Measurements from ENCODE around the gene VASH2.
"Not testable (repeated sequence)": the region's sequence is repeated elsewhere in the genome, so short reads cannot be mapped to it uniquely, and the experiment has no call there.

The VASH2 gene

DNA sequence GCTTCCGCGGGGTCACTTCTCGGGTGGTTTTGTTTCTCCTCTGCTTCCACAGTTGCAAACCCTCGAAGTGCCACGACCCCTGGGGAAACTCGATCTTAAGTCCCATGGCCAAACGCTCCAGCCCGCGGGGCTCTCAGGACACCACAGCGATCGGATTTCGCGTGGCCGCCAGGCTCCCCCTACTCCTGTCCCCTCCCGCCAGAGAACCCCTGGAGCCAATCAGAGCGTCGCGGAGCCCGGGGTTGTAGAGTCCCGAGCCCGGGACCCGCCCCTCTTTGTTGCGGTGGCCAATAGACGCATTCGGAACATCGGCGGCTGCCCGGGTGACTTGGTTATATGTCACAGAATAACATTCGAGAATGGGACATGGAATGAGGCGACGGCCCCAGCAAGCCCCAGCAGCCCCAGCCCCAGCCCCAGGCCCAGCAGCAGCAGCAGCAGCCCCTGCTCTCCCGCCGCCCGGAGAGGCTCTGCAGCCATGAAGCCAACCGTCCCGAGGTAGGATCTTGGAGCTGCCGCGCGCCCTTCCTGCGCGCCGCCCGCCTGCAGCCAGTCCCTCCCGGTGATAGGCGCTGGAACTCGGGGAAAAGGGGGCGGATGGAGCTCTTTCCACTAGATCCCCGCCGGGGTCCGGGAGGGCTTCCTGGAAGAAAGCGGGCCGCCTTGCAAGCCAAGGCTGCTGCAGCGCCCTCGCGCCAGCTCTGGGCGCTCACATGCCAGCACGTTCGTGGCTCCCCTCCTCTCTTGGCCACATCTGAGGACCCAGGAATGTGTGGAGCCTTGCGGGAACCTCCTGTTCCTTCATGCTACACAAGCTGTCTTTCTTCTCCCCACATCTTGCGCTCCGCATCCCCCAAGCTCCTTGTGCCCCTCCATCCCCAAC is at the start of gene VASH2:
Gene VASH2 (plus strand): TSS at position 299 of the 883 bp plus-strand sequence. CDS start 1,002 bp downstream, outside the sequence.
- DNase-seq (ENCODE audit: low spot score): peak; percentile 99

DNA sequence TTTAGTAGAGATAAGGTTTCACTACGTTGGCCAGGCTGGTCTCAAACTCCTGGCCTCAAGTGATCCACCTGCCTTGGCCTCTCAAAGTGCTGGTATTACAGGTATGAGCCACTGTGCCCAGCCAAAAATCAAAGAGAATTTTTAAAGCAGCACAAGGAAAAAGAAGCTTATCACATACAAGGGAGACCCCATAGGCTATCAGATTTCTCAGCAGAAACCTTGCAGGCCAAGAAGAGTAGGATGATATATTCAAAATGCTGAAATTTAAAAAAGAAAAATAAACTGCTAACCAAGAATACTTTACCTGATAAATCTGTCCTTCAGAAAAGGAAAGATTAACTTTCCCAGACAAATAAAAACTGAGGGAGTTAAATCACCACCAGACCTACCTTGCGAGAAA is 49.1 kb upstream of the VASH2 start:
- no peak for DNase-seq (ENCODE audit: low spot score)

DNA sequence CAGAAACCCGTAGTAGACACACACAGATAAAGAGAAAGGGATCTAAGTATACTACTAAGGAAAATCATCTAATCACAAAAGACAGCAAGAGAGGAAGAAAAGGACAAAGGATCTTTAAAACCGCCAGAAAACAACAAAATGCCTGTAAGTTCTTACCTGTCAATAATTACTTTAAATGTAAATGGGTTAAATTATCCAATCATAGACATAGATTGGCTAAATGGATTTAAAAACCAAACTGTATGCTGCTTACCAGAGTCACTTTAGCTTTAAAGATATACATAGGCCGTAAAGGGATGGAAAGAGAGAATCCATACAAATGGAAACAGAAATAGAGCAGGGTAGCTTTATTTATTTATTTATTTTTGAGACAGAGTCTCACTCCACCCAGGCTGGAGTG is 48.3 kb upstream of the VASH2 start:
- no peak for DNase-seq (ENCODE audit: low spot score)

DNA sequence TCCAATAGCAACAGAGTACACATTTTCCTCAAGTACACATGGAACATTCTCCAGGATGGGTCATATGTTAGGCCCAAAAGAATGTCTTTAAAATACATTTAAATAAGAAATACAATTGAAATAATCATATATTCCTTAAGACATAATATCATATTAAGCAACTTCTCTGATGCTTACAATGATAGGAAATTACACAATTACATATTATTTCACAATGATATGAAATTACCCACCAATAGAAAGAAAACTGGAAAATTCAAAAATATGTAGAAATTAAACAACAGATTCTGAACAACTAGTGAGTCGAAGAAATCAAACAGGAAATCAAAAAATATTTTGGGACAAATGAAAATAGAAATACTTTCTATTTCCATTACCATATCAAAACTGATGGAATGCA is 46.7 kb upstream of the VASH2 start:
- no peak for DNase-seq (ENCODE audit: low spot score)

DNA sequence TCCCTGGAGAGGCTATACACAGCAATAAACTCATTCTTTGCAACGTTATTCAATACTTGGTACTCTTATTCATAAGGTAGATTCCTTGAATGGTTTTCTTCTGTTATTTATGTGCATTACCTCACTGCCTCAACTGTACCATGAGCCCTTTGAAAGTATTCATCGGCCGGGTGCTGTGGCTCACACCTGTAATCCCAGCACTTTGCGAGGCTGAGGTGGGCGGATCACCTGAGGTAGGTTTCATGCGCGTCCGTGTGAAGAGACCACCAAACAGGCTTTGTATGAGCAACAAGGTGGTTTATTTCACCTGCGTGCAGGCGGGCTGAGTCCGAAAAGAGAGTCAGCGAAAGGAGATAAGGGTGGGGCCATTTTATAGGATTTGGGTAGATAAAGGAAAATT is 42.3 kb upstream of the VASH2 start:
- not testable (repeated sequence) for DNase-seq (ENCODE audit: low spot score)

DNA sequence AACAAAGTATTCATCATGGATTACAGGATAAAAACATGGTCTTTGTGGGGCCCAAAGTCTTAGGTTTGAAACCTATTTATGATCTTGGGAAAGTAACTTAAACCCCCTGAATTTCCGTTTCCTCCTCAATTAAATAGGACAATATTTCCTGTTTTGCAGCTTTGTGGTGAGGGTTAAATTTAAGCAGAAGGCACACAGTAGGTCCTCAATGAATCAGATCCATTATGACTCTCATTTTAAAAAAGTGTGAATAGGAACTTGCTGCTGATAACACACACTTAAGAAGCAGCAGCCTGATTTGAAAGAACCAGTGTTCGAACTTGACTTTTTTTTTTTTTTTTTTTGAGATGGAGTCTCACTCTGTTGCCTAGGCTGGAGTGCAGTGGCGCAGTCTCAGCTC is 41.4 kb upstream of the VASH2 start:
- DNase-seq (ENCODE audit: low spot score): no peak

DNA sequence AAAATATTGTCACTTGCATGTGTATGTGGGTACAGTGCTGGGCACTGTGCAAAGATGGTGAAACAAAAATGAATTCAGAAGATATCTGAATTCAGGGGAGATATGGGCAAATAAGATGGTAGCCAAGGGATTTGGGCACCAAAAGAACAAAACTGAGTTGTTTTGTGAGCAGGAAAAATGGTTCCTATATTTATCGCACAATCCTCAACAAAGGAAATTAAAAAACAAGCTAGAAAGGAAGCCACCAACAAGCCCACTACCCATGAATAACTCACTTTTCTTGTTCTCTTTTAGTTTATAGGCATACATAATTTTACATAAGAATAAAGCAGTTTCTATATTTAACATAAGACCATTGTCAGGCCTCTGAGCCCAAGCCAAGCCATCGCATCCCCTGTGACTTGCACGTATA is 40.7 kb upstream of the VASH2 start:
- no peak for DNase-seq (ENCODE audit: low spot score)

DNA sequence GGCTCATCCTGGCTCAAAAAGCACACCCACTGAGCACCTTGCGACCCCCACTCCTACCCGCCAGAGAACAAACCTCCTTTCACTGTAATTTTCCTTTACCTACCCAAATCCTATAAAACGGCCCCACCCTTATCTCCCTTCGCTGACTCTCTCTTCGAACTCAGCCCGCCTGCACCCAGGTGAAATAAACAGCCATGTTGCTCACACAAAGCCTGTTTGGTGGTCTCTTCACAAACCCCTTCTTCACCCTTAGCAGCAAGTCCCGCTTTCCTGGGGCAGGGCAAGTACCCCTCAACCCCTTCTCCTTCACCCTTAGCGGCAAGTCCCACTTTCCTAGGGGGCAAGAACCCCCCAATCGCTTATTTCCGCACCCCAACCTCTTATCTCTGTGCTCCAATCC is 40.1 kb upstream of the VASH2 start:
- not testable (repeated sequence) for DNase-seq (ENCODE audit: low spot score)

DNA sequence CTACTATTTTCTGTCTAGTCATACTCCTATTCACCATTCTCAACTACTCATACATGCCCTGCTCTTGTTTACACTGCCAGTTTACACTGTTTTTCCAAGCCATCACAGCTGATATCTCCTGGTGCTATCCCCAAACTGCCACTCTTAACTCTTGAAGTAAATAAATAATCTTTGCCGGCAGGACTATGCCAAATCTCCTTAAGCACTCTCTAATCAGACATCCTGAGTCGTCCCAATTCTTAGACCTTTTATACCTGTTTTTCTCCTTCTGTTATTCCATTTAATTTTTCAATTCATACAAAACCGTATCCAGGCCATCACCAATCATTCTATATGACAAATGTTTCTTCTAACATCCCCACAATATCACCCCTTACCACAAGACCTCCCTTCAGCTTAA is 36.7 kb upstream of the VASH2 start:
- not testable (repeated sequence) for DNase-seq (ENCODE audit: low spot score)

DNA sequence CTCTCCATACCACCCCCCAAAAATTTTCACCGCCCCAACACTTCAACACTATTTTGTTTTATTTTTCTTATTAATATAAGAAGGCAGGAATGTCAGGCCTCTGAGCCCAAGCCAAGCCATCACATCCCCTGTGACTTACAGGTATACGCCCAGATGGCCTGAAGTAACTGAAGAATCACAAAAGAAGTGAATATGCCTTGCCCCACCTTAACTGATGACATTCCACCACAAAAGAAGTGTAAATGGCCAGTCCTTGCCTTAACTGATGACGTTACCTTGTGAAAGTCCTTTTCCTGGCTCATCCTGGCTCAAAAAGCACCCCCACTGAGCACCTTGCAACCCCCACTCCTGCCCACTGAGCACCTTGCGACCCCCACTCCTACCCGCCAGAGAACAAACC is 36.2 kb upstream of the VASH2 start:
- DNase-seq (ENCODE audit: low spot score): not testable (repeated sequence)

DNA sequence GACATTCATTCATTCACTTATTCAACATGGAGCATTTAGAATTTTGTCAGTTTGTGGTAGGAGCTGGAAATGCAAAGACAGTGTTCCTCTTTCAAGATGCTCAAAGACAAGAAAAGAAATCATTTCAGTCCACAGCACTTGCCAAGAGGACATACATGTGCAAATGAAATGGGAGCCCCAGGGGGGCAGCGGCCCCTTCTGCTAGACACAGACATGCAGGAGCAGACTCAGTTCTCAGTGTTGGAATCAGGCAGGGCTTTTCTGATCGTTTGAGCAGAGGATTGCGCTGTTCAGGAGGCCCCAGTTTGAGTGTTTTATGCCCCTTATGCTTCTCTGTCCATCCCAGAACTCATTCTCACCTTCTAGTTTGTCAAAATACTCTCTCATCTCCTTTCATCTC is 35.6 kb upstream of the VASH2 start:
- no peak for DNase-seq (ENCODE audit: low spot score)

DNA sequence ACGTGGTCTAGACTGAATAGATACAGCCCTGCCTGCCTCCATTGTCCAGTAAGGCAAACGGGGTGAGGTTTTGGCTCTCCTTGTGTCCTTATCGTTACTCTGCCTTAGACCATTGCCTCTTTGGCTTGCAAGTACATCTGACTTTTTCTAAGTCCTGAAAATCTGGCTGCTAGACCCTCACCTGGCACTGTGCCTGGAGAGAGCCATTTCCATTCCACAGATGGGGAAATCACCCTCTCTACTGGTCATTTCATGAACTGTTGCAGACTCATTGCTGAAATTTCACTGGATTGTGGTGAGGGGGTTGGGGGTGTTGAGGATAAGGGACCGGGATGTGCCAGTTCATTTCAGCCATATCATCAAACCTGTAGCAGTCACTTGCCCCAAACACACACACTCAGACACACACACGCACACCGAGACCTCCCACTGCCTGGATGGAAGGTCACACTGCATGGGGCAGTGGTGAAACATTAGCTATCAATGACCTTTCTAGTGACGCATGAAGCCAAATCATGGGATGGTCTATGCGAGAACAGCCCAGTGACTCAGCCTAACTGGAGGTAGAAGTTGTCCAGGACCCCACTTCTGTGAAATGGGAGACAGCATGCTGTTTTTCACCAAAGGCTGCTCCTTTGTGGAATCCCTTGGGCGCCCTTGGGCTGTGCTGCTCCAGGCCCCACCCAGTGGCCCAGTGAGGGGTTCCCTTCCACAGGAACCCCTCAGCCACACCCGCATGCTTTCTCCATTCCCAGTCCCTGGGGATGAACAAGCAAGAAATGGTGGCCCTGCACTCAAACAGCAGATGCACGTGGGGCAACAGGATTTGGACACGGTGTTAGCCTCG is 34.9 kb upstream of the VASH2 start:
- DNase-seq (ENCODE audit: low spot score): peak; percentile 70

DNA sequence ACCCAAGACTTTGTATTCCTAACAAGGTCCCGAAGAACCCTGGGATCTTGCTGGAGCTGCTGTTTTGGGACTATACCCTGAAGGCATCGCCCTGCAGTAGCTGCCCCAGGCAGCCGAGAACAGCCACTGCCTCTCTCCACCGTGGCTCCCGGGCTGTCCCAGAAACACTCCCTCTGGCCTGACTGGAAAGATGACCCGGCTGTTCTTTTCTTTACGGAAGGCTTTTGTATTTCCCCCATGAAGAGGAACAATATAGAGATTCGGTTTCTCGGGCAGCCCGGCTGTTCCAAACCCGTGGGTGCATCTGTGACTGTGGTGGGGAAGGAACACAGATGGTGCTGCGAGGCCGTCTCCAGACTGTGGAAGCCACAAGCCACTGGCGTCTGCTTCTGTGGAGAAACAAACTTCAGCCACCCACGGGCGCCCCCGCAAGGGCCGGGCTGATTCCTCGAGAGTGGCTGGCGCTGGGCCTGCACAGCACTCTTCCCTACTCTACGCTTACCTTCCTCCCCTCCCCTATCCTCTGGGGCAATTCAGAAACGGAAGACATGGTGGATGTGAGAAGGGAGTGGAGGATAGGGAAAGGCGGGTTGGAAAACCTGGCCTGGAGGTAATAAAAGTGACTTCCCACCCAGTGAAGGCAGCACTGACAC is 33.7 kb upstream of the VASH2 start:
- no peak for DNase-seq (ENCODE audit: low spot score)

DNA sequence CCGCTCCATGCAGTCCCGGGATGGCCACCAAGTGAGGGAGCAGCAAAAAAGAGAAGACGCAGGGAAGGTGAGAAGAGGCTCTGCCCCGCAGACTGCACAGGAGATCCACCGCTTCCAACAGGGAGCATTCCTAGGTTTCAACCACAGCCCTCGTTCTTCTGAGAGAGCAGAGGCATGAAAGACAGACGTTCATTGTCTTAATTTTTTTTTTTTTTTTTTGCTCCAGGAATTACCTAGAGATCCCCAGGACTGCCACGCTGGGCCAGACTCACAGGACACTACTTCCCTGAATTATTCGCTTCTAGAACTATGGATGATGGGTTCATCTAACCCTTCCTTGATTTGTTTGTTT is 33.2 kb upstream of the VASH2 start:
- DNase-seq (ENCODE audit: low spot score): no peak

DNA sequence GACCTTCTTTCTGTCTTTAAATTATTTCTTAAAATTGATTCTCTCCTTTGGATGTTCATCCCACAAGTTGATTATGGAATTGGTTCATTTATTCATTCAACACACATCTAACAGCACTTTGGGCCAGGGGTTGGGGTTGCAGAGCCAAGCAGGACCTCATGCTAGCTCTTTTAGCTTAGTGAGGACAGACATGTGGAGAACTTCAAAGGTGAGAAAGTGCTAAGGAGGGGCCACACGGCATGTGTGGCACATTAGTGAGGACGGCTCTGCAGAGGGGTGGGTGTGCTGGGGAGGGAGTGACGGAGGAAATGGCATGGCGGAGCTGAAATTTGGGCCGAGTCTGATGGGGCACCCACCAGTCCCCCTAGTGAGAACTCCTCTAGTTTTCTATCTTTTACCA is 32.5 kb upstream of the VASH2 start:
- DNase-seq (ENCODE audit: low spot score): no peak

DNA sequence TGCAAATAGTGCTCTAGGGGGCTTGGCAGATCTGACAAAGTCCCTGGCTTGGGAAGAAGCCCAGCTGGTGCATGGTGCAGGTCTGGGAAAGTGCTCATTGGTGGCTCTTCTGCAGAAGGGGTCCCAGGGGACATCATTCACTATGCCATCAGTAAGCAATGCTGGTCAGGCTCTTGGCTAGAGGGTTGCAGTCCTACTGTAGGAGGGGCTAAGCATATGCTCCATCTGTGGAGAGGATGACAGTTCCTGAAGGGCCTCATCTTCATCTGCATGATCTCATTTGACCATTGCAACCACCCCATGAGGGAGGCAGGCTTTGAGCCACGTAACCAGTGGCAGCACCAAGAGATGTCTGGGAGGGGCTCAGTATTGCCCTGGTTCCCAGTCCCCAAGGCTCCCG is 31.5 kb upstream of the VASH2 start:
- no peak for DNase-seq (ENCODE audit: low spot score)

DNA sequence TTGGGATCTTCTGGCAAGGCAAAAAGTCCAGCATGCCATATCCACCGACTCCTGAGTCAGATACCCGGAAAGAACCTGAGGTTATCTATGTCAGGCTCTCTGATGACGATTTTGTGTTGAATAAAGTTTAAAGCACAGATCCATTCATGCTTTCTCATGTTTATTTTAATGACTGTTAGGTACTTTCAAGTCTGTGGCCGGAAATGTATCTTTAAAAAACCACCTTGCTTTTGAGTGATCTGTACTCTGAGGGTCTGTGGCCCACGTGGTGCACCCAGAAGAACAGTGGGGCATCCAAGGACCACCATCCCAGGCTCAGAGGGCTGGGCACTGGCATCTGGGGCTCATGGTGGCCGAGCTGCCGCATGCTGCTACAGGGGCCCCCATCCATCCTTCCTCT is 30.1 kb upstream of the VASH2 start:
- DNase-seq (ENCODE audit: low spot score): no peak

DNA sequence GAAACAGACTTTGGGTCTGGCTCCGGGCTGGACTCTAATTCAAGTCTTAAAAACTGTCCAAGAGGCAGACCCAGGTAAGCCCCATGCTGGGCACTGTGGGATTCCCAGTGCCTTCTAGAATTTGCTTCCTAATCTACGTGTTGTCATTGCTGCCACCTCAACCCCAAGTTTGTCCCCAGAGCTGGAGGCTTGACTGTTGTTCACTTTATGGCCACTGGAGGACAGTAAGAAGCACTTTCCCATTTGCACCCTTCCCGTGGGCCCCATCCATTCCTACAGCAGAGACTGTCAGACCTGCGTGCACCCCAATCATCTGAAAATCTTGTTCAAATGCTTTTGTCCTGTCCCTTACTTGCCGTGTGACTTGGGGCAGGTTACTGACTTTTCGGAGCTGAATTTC is 29.4 kb upstream of the VASH2 start:
- no peak for DNase-seq (ENCODE audit: low spot score)

DNA sequence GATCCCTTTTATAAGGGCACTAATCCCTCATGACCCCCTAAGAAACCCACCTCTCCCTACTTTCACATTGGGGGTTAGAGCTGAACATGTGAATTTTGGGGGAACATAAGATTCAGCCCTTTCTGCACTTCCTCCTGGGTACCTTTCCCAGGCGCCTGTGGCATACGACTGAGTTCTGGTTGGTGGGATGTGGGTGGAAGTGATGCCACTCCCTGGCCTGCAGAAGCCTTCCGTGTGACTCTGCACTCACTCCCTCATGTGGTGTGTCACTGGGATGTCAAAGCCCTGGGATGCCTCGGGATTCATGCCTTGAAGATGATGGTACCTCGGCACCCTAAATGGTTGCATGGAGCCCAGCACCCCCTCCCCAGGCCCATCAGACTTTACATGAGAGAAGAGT is 28.3 kb upstream of the VASH2 start:
- DNase-seq (ENCODE audit: low spot score): no peak

DNA sequence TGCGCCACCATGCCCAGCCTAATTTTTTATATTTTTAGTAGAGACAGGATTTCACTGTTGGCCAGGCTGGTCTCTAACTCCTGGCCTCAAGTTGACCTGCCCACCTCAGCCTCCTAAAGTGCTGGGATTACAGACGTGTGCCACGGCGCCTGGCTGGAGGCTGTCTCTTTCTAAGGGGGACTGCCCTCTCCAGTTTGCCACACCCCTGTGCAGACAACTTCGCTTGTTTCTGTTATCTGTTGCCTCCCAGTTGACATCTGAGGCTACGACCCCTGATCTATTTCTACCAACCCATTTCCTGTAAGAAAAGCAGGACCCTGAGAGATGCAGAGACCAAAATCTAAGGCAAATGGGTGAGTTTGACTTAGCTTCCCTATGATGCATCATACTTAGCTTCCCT is 24.0 kb upstream of the VASH2 start:
- no peak for DNase-seq (ENCODE audit: low spot score)

DNA sequence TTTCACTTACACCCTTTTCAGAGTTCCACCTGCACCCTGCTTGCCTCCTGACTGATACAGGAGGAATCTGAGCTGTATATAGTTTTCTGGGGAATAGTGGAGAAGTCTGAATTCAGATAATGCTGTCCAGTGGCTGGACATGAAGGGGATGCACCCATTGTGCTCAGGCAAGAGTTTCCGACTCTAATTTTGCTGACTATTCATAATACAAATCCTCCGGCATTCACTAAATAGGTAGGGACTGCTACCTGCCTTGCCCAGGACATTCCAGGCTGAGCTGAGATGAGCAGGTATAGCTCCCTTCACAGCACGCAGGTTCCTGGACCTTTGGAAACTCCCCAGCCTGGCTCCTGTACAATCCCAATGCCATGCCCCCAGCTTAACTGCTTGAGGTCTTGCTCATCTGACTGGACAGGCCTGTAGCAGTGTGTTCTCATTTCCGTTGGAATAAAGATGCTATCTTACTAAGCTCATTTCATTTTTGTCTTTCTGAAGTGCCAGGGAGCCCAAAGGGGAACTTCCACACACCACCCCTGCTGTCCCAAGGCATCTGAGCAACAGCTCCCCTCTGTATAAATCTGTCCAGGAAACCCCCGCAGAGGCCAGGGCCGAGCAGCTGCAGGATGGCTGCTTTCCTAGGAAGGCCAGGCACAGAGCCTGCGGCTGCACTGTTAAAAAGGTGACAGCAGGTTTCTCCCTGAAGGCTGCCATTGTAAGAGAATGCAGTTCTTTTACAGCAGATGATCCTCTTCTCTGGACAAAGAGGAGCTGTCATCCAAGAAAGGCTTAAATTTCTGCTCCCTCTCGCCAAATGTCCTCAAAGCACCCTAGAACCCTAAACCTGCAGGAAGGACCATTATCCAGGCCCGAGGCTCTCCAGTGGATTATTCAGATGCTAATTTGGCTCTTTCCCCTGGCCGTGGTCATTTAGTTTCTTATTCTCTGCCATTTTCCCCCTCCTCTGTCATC is 21.7 kb upstream of the VASH2 start:
- no peak for DNase-seq (ENCODE audit: low spot score)

Data from D341Med (cell line).